Activated CD4-positive, alpha-beta T cell treated with anti-CD3 and anti-CD28 coated beads, Interleukin-2, amount 50 U/mL, for 16 hours (primary cell): ENCODE results near the gene TMEM45B.
A peak's percentile ranks its signal among the peaks of the same experiment; 100 is the strongest.
"Not testable (repeated sequence)": the region's sequence is repeated elsewhere in the genome, so short reads cannot be mapped to it uniquely, and the experiment has no call there.

Source experiments
- DNase-seq: peaks from one replicate; pipeline ENCODE4 v3.0.0-alpha.2; 2020

The TMEM45B gene

DNA sequence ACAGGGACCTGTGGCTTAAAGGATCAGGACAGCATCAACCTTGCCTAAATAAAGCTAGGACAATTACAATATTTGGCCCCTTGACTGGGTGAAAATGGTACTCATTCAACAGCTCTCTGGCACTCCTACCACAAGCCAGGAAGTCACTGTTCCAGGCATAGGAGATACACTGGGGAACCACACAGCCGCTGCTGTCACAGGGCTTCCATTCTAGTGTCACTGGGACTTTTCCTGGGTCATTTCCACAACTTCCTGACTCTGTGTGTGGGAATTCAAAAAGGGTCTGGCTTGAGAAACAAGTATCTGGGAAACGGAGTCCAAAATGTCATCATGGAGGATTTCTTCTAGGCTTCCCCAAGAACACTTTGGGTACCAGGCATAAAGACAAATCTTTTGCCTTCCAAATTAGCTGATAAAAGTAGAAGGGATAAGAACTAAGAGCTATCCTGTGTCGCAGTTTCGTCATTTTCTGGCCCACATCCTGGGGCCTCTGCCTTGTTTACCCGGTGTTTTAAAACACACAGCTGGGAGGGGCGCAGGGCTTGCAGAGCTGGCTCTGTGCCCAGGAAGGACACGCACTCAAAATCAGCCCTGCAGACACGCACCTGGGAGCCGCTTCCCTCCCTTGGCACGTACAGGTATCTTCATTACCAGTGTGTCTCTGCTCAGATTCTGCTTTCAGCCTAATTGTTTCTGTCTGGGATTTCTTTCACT lies 38.0 kb downstream of the TMEM45B start:
- peak; percentile 32 for DNase-seq

DNA sequence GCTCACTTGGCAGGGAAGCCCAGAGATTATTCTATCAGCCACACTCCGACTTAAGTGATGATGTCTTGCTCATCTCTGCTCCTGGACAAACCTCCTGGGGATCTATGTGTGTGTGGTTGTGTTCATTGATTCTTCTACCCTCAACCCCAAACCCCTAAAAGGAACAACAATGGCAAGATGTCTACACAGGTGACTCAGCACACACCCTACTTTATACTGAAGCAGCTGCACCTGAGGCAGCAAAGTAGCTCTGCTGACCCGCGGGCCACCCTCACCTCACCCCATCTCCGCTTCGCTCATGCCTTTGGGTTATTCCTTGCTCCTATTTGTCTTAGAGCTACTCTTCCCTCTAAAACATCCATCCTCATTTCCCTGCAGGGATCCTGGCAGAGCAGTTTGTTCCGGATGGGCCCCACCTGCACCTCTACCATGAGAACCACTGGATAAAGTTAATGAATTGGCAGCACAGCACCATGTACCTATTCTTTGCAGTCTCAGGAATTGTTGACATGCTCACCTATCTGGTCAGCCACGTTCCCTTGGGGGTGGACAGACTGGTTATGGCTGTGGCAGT lies 38.7 kb downstream of the TMEM45B start:
- no peak for DNase-seq

DNA sequence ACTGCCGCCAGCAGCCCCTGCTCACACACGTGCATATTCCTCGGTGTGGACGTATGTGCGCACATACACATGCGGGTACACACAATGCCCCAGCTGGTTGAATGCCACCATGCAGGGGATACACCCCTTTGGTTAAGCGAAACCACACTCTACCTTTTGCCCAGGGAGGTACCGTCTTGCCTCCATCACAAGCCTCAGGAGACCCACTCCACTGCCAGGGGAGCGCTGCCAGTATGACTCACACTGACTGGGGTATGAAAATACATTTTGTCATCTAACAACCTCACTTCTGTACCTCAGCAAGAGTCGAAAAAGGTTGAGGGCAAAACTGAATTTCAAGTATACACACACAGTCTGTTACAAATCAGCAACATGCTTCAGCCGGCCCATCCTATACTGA lies 39.4 kb downstream of the TMEM45B start:
- DNase-seq, result no peak

DNA sequence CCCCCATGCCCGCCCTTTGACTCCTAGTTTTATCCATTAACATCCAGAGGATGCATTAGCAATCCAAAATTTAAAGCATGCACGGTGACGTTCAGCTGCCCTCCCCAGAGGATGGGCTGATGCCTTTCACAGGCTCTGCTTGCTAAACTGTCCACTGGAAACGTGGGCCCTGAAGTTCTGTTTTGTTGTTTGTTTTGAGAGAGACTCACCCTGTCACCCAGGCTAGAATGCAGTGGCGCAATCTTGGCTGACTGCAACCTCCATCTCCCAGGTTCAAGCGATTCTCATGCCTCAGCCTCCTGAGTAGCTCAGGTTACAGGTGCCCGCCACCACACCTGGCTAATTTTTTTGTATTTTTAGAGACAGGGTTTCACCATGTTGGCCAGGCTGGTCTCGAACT lies 40.4 kb downstream of the TMEM45B start:
- DNase-seq, result no peak

DNA sequence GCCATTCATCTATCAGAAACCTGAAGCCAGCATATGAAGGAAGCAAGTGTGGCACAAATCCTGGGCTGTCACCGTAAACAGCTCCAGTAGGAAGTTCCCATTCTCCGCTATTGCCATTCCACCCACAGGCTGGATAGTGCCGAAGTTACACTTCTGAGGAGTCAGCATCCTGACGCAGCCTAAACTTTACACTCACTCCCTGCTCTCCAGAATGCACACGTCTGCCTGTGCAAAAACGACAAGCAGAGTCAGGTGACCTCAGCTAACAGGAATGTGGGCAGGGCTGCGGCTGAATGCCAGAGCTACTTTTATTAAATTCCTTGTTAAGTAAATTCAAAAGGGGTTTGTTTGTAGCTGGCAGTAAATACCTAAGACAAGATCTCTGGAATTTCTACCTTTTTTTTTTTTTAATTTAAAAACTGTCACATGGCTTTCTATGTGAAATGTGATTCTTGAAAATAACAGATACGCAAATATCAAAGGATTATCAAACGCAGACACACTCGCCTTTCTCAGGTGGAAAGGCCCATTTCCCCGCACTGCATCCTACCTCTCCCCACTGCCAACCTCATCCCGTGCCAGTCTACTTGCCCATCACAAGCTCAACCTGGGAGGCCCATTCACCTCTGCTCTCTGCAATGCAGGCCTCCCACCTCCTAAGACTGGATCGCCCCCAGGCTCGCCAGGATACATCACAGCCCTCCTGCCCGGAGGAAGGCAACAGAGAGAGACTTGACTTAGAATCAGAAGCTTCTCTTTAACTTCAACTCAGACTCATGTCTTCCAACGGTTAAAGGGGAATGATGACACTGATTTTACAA lies 46.3 kb downstream of the TMEM45B start:
- DNase-seq, result no peak

DNA sequence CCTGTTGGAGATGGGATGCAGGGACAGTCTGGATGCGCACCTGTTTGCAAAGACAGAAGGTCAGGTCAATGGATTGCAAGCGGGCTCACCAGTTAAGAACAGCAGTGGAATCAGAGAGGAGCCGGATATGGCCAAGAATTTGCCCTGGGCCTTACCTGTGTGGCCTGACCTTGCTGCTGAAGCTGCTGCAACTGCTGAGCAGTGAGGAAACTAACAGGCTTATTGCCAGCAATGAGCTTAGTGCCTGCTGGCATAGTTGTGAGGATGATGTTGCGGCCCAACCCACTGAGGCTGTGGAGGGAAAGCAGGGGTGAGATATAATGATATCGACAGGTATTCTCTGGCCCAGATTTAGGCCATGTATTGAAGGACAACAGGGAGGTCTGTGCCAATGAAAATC lies 49.2 kb downstream of the TMEM45B start:
- DNase-seq, result no peak

DNA sequence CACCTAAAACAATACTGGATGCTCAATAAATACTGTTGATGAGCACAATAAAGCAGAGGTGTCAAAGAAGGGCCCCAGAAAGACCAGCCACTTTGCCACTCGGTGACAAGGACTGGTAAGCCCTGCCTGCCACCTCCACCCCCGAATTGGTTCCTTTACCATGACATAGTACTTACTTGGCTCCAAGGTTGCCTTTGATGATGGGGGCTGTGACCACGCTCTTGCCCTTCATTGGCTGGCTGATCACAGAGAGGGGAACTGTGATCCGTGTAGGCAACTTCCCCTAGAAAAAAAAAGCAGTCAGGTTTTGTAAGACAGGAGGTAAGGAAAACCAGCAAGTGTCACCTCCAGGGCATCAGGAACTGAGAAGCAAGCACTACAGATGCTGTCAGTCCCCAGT lies 50.1 kb downstream of the TMEM45B start:
- no peak for DNase-seq

DNA sequence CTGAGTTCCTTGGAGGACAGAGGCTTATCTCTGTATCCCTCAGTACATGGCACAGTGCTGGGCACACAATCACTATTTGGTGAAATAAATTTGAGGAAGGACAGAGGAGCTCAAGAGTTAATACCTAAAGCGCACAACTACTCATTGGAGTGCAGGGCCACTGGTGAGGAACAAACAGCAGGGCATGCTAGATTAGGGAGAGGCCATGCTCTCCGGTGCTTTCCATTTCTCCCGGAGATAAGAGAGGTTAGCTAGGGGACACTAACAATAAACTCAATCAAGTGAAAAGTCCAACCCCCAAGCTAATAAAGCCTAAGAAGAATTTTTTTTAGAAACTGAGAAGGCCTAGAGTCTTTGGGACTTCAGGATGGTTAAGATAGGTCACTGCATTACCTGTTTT lies 50.7 kb downstream of the TMEM45B start:
- DNase-seq, result no peak

DNA sequence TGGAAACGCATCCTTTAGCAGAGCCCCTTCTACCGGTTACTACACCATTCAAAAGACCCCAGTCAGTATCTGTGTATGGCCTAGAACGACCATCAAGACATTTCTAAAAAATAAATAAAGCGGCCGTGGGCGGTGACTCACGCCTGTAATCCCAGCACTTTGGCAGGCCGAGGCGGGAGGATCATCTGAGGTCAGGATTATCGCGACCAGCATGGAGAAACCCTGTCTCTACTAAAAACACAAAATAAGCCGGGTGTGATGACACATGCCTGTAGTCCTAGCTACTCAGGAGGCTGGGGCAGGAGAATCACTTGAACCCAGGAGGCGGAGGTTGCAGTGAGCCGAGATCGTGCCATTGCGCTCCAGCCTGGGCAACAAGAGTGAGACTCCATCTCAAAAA lies 53.0 kb downstream of the TMEM45B start:
- DNase-seq, result not testable (repeated sequence)

DNA sequence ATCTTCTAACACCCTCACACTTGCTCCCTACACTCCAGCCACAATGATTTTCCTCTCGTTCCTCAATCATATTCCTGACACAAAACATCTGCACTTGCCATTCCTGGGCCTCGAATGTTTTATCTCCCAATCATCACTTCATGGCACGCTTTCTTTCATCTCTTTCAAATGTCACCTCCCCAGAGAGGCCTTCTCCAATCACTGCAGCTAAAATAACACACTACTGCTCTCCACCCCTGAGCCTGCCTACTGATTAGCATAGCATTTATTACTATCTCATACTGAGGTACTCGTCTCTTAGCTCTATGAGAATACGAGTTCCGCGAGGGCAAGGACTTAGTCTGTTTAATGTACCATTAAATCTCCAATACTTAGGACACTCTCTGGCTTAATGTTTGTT lies 56.3 kb downstream of the TMEM45B start:
- DNase-seq, result no peak

DNA sequence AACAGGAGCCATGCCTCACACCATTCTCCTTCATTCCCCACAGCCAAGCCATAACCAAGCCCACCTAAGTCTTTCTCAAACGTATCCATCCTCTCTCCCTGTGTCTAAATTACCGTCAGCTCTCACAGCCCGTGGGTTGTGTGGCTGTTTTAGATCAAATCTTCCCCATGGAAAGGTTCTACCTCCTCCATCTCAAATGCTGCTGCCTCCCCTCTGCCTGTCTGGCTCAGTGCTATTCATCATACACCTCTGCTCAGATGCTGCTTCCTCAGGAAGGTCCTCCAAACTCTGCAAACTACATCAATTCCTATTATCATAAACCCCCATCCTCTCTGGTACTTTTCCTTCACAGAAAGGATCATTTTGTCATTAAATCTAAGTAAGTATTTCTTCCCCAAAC lies 64.7 kb downstream of the TMEM45B start:
- DNase-seq, result no peak

DNA sequence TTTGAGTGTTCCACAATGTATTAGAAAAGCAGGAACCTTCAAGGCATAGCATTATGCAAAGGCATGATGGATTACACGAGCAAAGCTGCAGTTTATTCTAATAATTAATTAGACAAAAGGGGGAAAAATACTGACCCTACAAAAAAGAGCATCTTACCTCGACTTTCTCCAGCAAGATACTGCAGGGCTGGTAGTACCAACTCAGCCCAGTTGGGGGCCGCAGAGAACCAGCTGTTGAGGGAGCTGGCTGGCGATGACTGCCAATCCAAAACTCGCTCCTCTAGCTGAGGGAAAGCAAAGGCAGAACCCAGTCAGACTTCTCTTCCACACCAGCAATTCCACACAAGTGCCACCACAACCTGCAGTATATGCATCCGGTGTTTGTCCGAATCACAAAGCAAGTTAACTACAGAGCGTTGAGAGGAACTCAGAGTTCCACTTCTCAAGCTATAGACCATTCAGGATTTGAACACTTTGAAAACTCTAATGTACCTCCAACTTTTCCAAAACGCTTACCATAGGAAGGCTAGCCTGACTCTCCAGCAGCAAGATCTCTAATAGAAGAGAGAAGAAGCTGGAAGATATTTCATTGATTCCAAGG lies 66.0 kb downstream of the TMEM45B start:
- peak; percentile 28 for DNase-seq

DNA sequence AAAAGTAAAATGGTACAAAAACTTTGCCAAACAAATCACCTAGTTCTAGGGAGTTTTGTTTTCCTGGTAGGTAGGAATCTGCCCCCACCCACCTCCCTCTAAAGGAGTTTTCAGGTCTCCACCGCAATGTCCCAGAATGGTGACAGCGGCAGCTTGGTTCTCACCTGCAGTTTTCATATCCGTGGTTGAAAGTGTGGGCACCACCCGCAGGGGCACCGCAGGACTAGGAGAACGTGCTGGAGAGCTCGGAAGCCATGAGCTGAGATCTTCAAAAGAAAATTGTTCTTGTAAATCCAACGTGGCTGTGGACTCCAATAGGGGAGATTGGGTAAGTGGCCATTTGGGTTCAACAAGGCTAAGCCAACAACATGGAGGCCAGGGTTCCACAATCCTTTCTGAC lies 68.9 kb downstream of the TMEM45B start:
- DNase-seq, result no peak

DNA sequence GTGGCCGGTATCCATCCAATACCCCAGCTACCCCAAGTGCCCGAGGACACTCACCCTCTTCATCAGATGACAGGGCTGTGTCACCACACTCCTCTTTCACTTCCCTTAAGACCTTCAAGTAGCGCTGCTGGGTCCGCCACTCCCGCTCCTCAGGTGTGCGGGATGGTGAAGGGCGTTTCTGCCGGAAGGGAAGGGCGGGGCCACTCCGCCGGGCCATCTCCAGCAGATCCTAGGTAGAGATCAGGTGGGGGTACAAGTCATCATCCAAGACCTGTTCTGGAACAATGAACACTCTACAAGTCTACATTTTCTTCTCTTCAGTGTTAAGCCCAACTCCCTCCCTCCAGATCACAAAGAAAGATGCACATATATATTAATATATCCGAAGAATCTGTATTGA lies 69.7 kb downstream of the TMEM45B start:
- DNase-seq, result no peak

DNA sequence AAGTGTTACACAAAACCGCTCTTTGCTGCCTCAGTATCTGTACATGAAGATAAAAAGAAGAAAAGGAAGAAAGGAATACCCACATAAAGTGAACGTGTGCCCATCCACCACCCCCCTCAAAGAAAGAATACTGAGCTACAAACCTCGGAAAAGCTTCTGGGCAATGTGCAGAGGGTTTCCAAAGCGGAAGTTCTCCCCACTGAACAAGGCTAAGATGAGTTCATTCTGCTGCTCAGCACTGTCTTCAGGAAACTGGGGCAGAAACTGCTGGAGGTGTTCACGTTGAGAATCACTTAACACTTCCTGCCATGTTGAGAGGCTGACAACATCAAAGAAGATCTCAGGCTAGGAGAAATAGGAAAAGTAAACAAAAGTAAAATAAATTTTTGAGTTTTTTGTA lies 72.8 kb downstream of the TMEM45B start:
- DNase-seq, result peak; percentile 50

DNA sequence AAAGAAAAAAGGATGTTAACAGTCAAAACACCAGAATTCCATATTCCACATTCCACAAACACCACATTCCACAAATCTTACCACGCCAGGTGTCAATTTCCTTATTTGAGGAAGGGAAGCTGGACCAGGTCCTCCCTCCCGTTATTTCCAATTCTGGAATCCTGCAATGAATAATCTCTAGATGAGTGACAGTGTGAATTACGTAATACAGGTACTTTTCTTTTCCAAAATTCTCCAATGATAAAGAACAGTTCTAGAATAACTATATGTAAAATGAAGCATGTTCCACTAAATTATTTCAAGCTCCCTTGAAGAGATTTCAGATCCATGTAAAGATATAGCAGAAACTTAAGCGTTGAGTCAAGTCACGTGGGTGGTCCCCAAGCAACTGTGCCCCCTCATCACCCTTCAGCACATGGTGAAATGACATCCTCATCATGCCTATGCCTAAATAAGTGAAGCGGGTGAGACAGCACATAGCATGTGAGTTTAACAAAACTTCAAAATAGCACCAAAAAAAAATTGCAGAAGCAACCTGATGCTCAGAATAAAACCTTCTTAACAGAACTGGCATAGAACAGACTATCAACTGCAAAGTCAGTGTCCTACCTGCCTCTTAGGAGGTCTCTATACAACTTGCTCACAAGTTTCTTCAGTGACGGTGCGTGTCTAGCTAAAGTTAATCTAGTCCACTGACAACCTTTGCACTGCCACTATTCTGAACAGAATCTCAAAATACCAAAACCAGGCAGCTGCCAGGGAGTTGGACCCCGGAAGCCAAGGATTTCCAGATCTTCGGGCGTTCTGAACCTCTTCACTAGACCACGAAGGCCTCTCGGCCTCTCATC lies 78.9 kb downstream of the TMEM45B start:
- DNase-seq, result peak; percentile 18

DNA sequence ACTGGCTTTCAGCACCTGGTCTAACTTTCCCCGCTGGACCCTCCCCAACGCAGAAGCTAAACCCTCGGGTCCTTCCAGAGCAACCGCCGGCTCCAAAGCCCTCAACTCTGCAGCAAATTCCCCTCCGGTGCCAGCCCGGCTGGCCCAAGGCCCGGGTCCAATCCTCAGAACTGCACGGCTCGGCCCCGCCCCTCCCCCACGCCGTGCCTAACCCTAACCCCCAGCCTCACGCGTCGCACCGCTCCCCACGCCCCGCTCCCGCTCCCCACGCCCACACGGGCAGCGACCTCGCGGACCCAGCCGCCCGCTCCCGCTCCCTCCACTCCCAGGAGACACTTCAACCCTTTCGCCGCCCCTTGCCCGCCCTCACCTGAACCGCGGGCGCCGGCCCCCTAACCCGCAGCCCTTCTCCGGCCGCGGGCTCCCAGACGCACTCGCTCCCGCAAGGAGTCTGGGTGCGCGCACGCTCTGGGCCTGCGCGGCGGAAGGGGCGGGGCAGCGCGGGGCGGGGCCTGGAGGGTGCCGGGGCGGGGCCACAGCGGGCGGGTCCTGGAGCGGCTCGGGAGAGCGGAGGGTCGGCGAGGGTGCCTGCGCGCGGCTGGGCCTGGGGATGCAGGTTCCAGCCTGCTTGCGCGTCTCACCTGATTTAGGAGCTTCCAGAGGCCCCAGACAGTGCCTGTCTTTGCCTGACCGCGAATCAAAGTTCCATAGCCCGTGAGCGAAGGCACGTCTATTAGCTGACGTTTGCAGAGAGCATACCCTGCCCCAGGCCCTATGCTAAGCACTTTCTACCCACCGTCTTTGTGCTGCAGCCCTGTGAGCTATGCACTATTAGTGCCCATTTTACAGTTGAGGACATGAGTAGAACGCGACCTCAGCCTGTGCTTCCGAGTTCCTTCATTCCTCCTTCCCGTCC lies 79.7 kb downstream of the TMEM45B start, which contains the start of gene NFRKB:
Gene NFRKB (minus strand): TSS at position 453 of the 916 bp plus-strand sequence. CDS start 2,729 bp downstream, outside the sequence.
- DNase-seq, result peak; percentile 88

DNA sequence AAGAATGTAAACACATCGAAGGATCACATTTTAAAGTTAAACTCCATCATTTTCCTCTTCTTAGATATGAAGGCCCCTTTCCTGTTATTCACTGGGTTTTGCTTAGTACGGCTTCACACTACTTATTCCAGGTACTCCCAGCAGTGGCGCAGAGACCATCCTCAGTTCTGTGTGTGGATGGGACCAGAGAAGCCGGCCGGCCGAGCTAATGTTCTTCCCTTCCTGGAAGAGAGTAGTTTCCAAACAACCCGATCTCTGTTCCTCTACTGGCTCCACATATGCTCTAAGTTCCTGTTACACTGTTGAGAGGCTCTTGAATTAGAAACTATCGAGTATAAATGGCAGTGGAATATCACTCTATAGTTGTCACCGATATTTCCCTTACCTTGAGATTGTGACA lies 80.4 kb downstream of the TMEM45B start:
- DNase-seq, result no peak

DNA sequence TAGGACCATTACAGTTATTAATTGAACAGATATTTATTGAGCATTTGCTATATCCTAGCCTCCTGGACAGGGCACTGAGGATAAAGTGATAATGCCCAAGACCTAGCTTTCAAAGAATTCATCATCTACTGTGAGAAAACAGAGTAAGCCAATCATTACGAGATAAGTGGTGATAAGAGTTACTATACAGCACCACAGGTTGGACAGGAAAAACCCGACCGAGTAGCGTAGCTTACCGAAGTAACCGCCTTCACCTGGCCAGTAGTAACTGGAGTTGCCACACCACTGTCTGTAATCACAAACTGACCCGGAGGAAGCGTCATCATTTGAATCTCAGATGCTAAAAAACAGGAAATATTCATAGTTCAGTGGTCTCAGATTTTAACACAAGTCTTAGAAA lies 89.8 kb downstream of the TMEM45B start:
- DNase-seq, result no peak
